Measurements from ENCODE around the gene DNMT3B.

GRCh38 chr20:32807706-32808105 lies 45.5 kb downstream of the DNMT3B start:
- TF ChIP-seq CTCF (IDR thresholded peaks at IDR 0.05 in 4 of 5, conservative IDR thresholded peaks at IDR 0.05 in 1 of 5): no peak
- no peak for TF ChIP-seq POLR2A (IDR thresholded peaks at IDR 0.05)

All from gastrocnemius medialis (tissue), 4 donors.